ENCODE data around the gene PROX2.
A peak's percentile ranks its signal among the peaks of the same experiment; 100 is the strongest.

The PROX2 gene

GRCh38 chr14:74875941-74876913 is at the start of gene PROX2:
TSS of gene PROX2 (minus strand) at chr14:74876145. CDS start at chr14:74863834, 12,311 bp downstream.
- no peak within 1 kb of the TSS for H3K4me3 ChIP-seq (ENCODE audit: low read depth, low read length)
- DNase-seq (ENCODE audit: low read depth) = no peak

- DNase-seq (ENCODE audit: low read depth) = no peak
- no peak overlapping the region for H3K4me3 ChIP-seq (ENCODE audit: low read depth, low read length)
Observed at GRCh38 chr14:74924061-74924460, 48.1 kb upstream of the PROX2 start.

GRCh38 chr14:74922752-74923401 is 46.9 kb upstream of the PROX2 start, which contains the start of gene RPS6KL1:
TSS of gene RPS6KL1 (minus strand) at chr14:74923260. CDS start at chr14:74921541, 1,719 bp downstream.
- no peak for DNase-seq (ENCODE audit: low read depth)
- H3K4me3 ChIP-seq (ENCODE audit: low read depth, low read length) = peak within 1 kb of the TSS; percentile 43

- H3K4me3 ChIP-seq (ENCODE audit: low read depth, low read length) = no peak overlapping the region
- no peak for DNase-seq (ENCODE audit: low read depth)
Observed at GRCh38 chr14:74921987-74922751, 46.2 kb upstream of the PROX2 start.

- H3K4me3 ChIP-seq (ENCODE audit: low read depth, low read length) = no peak overlapping the region
- DNase-seq (ENCODE audit: low read depth) = no peak
Observed at GRCh38 chr14:74921053-74921620, 45.2 kb upstream of the PROX2 start.

GRCh38 chr14:74920281-74920680 is 44.3 kb upstream of the PROX2 start:
- no peak overlapping the region for H3K4me3 ChIP-seq (ENCODE audit: low read depth, low read length)
- no peak for DNase-seq (ENCODE audit: low read depth)

- DNase-seq (ENCODE audit: low read depth) = no peak
Observed at GRCh38 chr14:74919421-74920165, 43.6 kb upstream of the PROX2 start.

GRCh38 chr14:74918380-74918779 is 42.4 kb upstream of the PROX2 start:
- no peak overlapping the region for H3K4me3 ChIP-seq (ENCODE audit: low read depth, low read length)
- DNase-seq (ENCODE audit: low read depth) = no peak

More at GRCh38 chr14:74919421-74920165, 43.6 kb upstream of the PROX2 start:
- no peak overlapping the region for H3K4me3 ChIP-seq (ENCODE audit: low read depth, low read length)

- DNase-seq (ENCODE audit: low read depth) = no peak
Observed at GRCh38 chr14:74917646-74918081, 41.7 kb upstream of the PROX2 start.

GRCh38 chr14:74917178-74917543 is 41.2 kb upstream of the PROX2 start:
- DNase-seq (ENCODE audit: low read depth) = no peak
- H3K4me3 ChIP-seq (ENCODE audit: low read depth, low read length) = no peak overlapping the region

More at GRCh38 chr14:74917646-74918081, 41.7 kb upstream of the PROX2 start:
- H3K4me3 ChIP-seq (ENCODE audit: low read depth, low read length) = no peak overlapping the region

GRCh38 chr14:74915826-74916225 is 39.9 kb upstream of the PROX2 start:
- no peak overlapping the region for H3K4me3 ChIP-seq (ENCODE audit: low read depth, low read length)
- DNase-seq (ENCODE audit: low read depth) = no peak

- DNase-seq (ENCODE audit: low read depth) = no peak
- H3K4me3 ChIP-seq (ENCODE audit: low read depth, low read length) = no peak overlapping the region
Observed at GRCh38 chr14:74915426-74915825, 39.5 kb upstream of the PROX2 start.

- DNase-seq (ENCODE audit: low read depth) = no peak
- H3K4me3 ChIP-seq (ENCODE audit: low read depth, low read length) = no peak overlapping the region
Observed at GRCh38 chr14:74913986-74914573, 38.1 kb upstream of the PROX2 start.

GRCh38 chr14:74913393-74913910 is 37.5 kb upstream of the PROX2 start:
- no peak for DNase-seq (ENCODE audit: low read depth)
- no peak overlapping the region for H3K4me3 ChIP-seq (ENCODE audit: low read depth, low read length)

GRCh38 chr14:74912801-74913200 is 36.9 kb upstream of the PROX2 start:
- no peak for DNase-seq (ENCODE audit: low read depth)

GRCh38 chr14:74912111-74912510 is 36.2 kb upstream of the PROX2 start:
- H3K4me3 ChIP-seq (ENCODE audit: low read depth, low read length) = no peak overlapping the region
- DNase-seq (ENCODE audit: low read depth) = no peak

More at GRCh38 chr14:74912801-74913200, 36.9 kb upstream of the PROX2 start:
- no peak overlapping the region for H3K4me3 ChIP-seq (ENCODE audit: low read depth, low read length)

- DNase-seq (ENCODE audit: low read depth) = no peak
- no peak overlapping the region for H3K4me3 ChIP-seq (ENCODE audit: low read depth, low read length)
Observed at GRCh38 chr14:74911704-74912103, 35.8 kb upstream of the PROX2 start.

- no peak for DNase-seq (ENCODE audit: low read depth)
- no peak overlapping the region for H3K4me3 ChIP-seq (ENCODE audit: low read depth, low read length)
Observed at GRCh38 chr14:74911221-74911620, 35.3 kb upstream of the PROX2 start.

Measured in skeletal muscle cell (primary cell).